KMS-11 (cell line): ENCODE results near the gene UBE2Q1.
A peak's percentile ranks its signal among the peaks of the same experiment; 100 is the strongest.

ENCODE experiments used
- H2AFZ ChIP-seq: fragments of 200-600 bp; sonication (generic); 2 replicates; pipeline ENCODE4 v1.6.1; 2016; ENCODE audit warnings: antibody characterized with exemption, mixed run types, low read depth
- H3K27ac ChIP-seq: fragments of 200-600 bp; sonication (generic); 2 replicates; pipeline ENCODE4 v1.6.1; 2016; ENCODE audit warnings: mild to moderate bottlenecking, mixed run types
- H3K27me3 ChIP-seq: fragments of 200-600 bp; sonication (generic); 2 replicates; pipeline ENCODE4 v1.6.1; 2017; ENCODE audit warnings: mild to moderate bottlenecking, low read depth, mixed run types, moderate library complexity; ENCODE audit not compliant: insufficient read depth
- H3K36me3 ChIP-seq: fragments of 200-600 bp; sonication (generic); 2 replicates; pipeline ENCODE4 v1.6.1; 2017; ENCODE audit warnings: mild to moderate bottlenecking, mixed run types; ENCODE audit not compliant: insufficient read depth
- H3K4me1 ChIP-seq: fragments of 200-600 bp; sonication (generic); 2 replicates; pipeline ENCODE4 v1.6.1; 2016; ENCODE audit warnings: mild to moderate bottlenecking, low read depth, mixed run types; ENCODE audit not compliant: poor library complexity, severe bottlenecking
- H3K4me2 ChIP-seq: fragments of 200-600 bp; sonication (generic); 2 replicates; pipeline ENCODE4 v1.7.0; 2016; ENCODE audit warnings: mild to moderate bottlenecking, mixed run types
- H3K4me3 ChIP-seq: fragments of 200-600 bp; sonication (generic); IDR thresholded peaks from 2 replicates; pipeline ENCODE4 v1.6.1; 2017; ENCODE audit warnings: low read depth, low read length, mixed read lengths; ENCODE audit not compliant: insufficient read depth
- H3K79me2 ChIP-seq: fragments of 200-600 bp; sonication (generic); 2 replicates; pipeline ENCODE4 v1.6.1; 2016; ENCODE audit warnings: low read depth, mixed run types; ENCODE audit not compliant: insufficient read depth
- H3K9ac ChIP-seq: fragments of 200-600 bp; sonication (generic); 2 replicates; pipeline ENCODE4 v1.6.1; 2016; ENCODE audit warnings: mild to moderate bottlenecking, mixed run types
- H4K20me1 ChIP-seq: fragments of 200-600 bp; sonication (generic); 2 replicates; pipeline ENCODE4 v1.6.1; 2016; ENCODE audit warnings: mild to moderate bottlenecking, mixed run types; ENCODE audit not compliant: insufficient read depth
- TF ChIP-seq, protein P1 (sequence below): fragments of 200-600 bp; sonication (generic); conservative IDR thresholded peaks from 2 replicates; pipeline ENCODE4 v1.6.1; 2017; ENCODE audit warnings: low read depth, mild to moderate bottlenecking, antibody characterized with exemption, low read length, moderate library complexity, mixed read lengths

Gene UBE2Q1

DNA sequence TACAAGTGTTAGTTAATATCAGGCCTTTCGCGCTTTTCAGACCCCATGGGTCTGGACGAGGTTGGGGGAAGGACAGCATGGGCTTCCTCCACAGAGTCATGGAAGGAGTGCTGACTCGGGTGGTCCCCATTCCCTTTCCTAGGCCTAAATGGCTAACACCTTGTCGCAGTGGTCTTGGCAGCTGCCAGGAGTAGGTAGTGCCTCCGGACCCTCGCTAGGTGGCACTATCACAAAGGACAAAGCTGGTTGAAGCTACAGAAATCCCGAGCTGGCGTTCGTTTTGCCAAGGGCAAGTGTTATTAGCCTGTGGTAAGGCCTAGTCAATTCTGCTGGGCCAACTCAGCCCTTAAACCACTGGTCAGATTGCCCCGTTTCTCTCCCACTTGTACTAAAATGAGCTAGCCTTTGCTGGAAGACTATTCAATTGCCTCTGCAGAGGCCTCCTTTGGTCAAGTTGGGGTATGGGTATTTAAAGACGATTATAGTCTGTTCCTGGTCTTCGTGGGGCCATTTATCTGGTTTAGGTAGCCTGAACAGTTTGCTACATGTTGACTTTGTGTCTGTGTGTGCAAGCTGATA is 1.1 kb upstream of the UBE2Q1 start:
- TF ChIP-seq, protein P1, sequence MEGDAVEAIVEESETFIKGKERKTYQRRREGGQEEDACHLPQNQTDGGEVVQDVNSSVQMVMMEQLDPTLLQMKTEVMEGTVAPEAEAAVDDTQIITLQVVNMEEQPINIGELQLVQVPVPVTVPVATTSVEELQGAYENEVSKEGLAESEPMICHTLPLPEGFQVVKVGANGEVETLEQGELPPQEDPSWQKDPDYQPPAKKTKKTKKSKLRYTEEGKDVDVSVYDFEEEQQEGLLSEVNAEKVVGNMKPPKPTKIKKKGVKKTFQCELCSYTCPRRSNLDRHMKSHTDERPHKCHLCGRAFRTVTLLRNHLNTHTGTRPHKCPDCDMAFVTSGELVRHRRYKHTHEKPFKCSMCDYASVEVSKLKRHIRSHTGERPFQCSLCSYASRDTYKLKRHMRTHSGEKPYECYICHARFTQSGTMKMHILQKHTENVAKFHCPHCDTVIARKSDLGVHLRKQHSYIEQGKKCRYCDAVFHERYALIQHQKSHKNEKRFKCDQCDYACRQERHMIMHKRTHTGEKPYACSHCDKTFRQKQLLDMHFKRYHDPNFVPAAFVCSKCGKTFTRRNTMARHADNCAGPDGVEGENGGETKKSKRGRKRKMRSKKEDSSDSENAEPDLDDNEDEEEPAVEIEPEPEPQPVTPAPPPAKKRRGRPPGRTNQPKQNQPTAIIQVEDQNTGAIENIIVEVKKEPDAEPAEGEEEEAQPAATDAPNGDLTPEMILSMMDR = peak; percentile 100
- Histone ChIP-seq H2AFZ (peak overlapping the region; percentile 73), H3K9ac (peak overlapping the region; percentile 58)

DNA sequence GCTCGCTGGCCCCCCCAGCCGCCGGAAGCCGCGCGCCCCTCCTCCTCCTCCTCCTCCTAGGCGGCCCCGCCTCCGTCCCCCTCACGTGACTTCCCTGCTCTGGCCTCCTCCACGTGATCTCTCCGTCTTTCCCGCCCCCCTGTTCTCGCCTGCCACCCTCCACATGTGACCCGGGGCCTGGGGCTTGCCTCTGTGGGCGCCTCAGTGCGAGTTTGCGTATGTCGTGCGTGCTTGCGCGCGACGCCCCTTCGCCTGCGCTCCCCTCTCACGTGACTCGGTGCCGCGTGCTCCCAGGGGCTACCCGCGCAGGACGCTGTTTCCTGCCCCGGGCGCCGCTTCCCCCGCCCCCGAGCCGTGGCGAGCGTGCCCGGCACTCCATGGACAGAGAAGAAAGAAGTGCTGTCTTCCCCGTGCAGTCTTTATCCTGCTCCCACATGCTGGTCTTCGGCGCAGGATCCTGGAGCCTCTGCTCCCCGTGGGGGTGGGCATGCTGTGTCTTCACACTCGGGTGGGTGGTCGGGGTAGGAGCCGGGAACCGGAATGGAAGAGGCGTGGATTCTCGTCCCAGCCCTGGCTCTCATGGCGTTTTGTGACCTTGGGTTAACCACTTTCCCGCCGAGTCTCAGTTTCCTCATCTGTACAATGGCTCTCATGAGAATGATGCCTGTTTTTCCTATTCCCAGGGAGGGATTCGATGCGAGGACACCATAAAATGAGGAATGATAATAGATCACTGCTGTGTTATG is 431 bp upstream of the UBE2Q1 start:
- peaks cover 29% of the 10 kb centered on the region for H3K4me1 ChIP-seq
- H3K27ac ChIP-seq = peak overlapping the region; percentile 56
- TF ChIP-seq, protein P1 = no peak
- H3K36me3 ChIP-seq = peaks cover 11% of the 10 kb centered on the region; the same call in 1 of the 2 replicates
- peak overlapping the region; percentile 58 for H3K9ac ChIP-seq
- no peaks in the 10 kb centered on the region; the same call in 1 of the 2 replicates for H3K27me3 ChIP-seq
- H2AFZ ChIP-seq = peak overlapping the region; percentile 73
- no peaks in the 10 kb centered on the region for H4K20me1 ChIP-seq
- H3K4me2 ChIP-seq = peak overlapping the region; percentile 84
- peaks cover 29% of the 10 kb centered on the region for H3K79me2 ChIP-seq
- H3K4me3 ChIP-seq = peak overlapping the region; percentile 100

More for the DNA sequence above, 1.1 kb upstream of the UBE2Q1 start:
- H4K20me1 ChIP-seq = no peaks in the 10 kb centered on the region
- H3K4me3 ChIP-seq = peak overlapping the region; percentile 100
- H3K36me3 ChIP-seq = peaks cover 5% of the 10 kb centered on the region; the same call in 1 of the 2 replicates
- peaks cover 25% of the 10 kb centered on the region for H3K4me1 ChIP-seq
- peak overlapping the region; percentile 84 for H3K4me2 ChIP-seq
- H3K27ac ChIP-seq = peak overlapping the region; percentile 56
- no peaks in the 10 kb centered on the region; the same call in 1 of the 2 replicates for H3K27me3 ChIP-seq
- peaks cover 29% of the 10 kb centered on the region for H3K79me2 ChIP-seq

DNA sequence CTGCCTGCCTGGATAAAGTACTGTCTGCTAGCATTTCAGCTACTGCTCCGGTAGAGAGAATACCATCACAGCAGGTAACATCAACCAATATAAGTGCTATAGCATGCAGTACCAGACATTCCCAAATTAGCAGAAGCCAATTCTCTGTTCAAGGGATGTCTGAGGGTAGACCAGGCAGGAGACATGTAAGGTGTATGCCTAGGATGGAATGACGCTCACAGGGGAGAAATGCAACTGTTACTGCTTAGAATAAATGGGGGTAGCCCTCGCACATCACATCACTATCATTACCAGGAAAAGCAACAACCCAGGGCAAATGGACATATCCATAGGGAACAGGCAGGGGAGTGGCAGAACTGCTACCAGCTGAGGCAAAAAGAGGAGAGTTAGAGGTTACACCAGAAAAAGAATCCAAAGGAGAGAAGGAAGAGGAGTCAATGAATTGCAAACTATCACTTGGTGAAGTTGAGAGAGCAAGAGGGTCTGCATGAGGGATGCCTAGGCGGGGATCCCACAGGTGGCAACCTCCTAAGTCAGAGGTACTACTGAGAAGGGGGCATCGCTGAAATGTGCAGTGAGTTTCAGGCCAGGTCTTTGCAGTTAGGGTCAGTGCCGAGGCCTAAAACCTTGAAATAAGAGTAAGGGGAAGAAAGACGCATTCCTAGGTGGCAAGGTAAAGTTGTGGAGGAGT is 1.1 kb downstream of the UBE2Q1 start:
- peak overlapping the region; percentile 10; the same call in 1 of the 2 replicates for H2AFZ ChIP-seq
- H3K4me2 ChIP-seq = peak overlapping the region; percentile 92
- no peaks in the 10 kb centered on the region for H3K27me3 ChIP-seq
- H3K4me1 ChIP-seq = peaks cover 42% of the 10 kb centered on the region
- peaks cover 29% of the 10 kb centered on the region for H3K79me2 ChIP-seq
- H3K9ac ChIP-seq = peak overlapping the region; percentile 67; the same call in 1 of the 2 replicates
- TF ChIP-seq, protein P1 = 0 out of 2 replicates have a peak, but pooled peaks have one; percentile 21
- H3K4me3 ChIP-seq = peak overlapping the region; percentile 98
- no peak overlapping the region for H3K27ac ChIP-seq
- H3K36me3 ChIP-seq = peaks cover 26% of the 10 kb centered on the region
- no peaks in the 10 kb centered on the region for H4K20me1 ChIP-seq

DNA sequence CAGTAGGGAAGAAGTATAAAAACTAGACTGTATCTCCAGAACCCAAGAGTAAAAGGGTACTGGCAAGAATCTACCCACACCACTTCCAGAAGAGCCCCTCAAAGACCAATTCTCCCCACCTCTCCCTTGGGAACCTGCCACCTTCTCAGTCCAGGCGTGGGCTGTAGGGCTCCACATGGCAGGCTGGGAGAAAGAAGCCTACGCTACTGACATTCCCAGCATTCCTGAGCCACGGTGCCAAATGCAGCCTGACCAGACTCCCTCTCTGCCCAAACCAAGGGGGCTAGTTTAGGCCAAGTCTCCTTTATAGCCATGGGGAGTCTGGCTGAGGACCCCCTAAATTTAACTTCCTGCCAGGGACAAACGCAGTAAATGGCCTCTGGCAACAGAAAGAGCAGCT is 2.0 kb downstream of the UBE2Q1 start:
- peaks cover 29% of the 10 kb centered on the region for H3K79me2 ChIP-seq
- peak overlapping the region; percentile 67; the same call in 1 of the 2 replicates for H3K9ac ChIP-seq
- H3K4me2 ChIP-seq = peak overlapping the region; percentile 92
- H3K27me3 ChIP-seq = no peaks in the 10 kb centered on the region
- no peaks in the 10 kb centered on the region for H4K20me1 ChIP-seq
- H3K36me3 ChIP-seq = peaks cover 36% of the 10 kb centered on the region
- H2AFZ ChIP-seq = no peak overlapping the region
- H3K27ac ChIP-seq = no peak overlapping the region
- no peak overlapping the region for H3K4me3 ChIP-seq
- H3K4me1 ChIP-seq = peaks cover 51% of the 10 kb centered on the region
- TF ChIP-seq, protein P1 = no peak
